Testis (tissue), 2 donors: Measurements from ENCODE around the gene LPCAT2.

Experiments used
- POLR2A ChIP-seq: fragments of 450-650 bp; IDR thresholded peaks from one replicate; pipeline ENCODE4 v1.6.1; 2017; ENCODE audit warnings: antibody characterized with exemption, mild to moderate bottlenecking, moderate library complexity
- TF ChIP-seq, protein P1 (sequence below), 3 experiments: fragments of 450-650 bp in 2 of 3; fragments of 200-600 bp in 1 of 3; sonication (generic) in 1 of 3; IDR thresholded peaks; one replicate each; pipeline ENCODE4 v1.5.1; 2016 to 2019; ENCODE audit warnings: antibody characterized with exemption in 3 of 3, mild to moderate bottlenecking in 2 of 3, moderate library complexity in 1 of 3

DNA sequence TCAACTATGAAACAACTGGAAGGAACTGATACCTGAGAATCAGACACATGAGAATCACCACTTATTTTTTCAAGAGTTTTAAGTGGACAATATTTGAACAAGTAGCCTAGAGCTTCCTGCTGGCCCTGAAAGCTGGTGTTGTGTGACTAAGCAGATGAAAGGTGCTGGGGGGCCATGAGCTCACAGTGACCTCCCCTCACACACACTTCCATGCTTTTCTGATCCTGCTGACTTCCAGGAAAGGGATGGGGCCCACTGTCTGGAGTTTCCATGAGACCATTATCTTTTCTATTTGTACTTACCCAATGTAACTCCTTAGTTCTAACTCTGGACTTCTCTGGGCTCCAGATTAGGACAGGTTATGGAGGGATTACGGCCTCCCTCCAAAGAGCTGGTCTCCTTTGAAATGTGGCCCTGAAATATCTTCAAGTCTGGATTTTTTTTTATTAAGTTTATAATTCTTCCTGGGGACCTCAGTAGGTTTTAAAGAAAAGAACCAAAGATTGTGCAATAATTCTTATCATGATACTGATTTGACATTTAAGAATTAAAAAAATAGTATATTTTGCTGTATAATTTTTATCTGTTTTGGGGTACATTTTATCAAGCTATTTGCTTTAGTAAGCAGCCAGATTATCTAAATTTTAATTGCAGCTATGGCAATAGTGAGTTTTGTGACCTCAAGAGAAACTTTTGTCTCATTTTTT, 62.5 kb downstream of the LPCAT2 start:
- TF ChIP-seq POLR2A = no peak
- TF ChIP-seq, protein P1, sequence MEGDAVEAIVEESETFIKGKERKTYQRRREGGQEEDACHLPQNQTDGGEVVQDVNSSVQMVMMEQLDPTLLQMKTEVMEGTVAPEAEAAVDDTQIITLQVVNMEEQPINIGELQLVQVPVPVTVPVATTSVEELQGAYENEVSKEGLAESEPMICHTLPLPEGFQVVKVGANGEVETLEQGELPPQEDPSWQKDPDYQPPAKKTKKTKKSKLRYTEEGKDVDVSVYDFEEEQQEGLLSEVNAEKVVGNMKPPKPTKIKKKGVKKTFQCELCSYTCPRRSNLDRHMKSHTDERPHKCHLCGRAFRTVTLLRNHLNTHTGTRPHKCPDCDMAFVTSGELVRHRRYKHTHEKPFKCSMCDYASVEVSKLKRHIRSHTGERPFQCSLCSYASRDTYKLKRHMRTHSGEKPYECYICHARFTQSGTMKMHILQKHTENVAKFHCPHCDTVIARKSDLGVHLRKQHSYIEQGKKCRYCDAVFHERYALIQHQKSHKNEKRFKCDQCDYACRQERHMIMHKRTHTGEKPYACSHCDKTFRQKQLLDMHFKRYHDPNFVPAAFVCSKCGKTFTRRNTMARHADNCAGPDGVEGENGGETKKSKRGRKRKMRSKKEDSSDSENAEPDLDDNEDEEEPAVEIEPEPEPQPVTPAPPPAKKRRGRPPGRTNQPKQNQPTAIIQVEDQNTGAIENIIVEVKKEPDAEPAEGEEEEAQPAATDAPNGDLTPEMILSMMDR (IDR thresholded peaks at IDR 0.05) = no peak
